Measurements from ENCODE around the gene SMARCA2.

Gene SMARCA2

GRCh38 chr9:1978941-1979340 is 36.2 kb upstream of the SMARCA2 start:
- H3K4me3 ChIP-seq (ENCODE audit: insufficient read depth, low read length, poor library complexity, severe bottlenecking): no peak overlapping the region
- no peaks in the 10 kb centered on the region for H3K9me3 ChIP-seq (ENCODE audit: insufficient read depth, low read length)
- no peaks in the 10 kb centered on the region for H3F3A ChIP-seq (ENCODE audit: insufficient read depth)
- no peak overlapping the region for H3K9ac ChIP-seq (ENCODE audit: low read length)
- no peak overlapping the region for H2AFZ ChIP-seq (ENCODE audit: low read depth, low read length, severe bottlenecking)
- H4K20me1 ChIP-seq (ENCODE audit: low read depth, low read length): no peaks in the 10 kb centered on the region
- H3K27me3 ChIP-seq (ENCODE audit: low read length): no peaks in the 10 kb centered on the region
- H3K79me2 ChIP-seq (ENCODE audit: insufficient read depth, low read length): no peaks in the 10 kb centered on the region
- no peak overlapping the region for H3K4me2 ChIP-seq (ENCODE audit: low read depth, low read length, poor library complexity, severe bottlenecking)
- TF ChIP-seq EZH2phosphoT487 (conservative IDR thresholded peaks at IDR 0.05; ENCODE audit: low read length): no peak
- no peak for TF ChIP-seq CTCF (IDR thresholded peaks at IDR 0.05; ENCODE audit: insufficient read depth, low read length, poor library complexity, severe bottlenecking)
- H3K27ac ChIP-seq (ENCODE audit: low read depth, low read length): no peak overlapping the region
- H3K9me2 ChIP-seq (replicated peaks; ENCODE audit: insufficient read depth, low read length): no peaks in the 10 kb centered on the region
- no peaks in the 10 kb centered on the region for H3K36me3 ChIP-seq (ENCODE audit: low read length)

- no peaks in the 10 kb centered on the region for H3K27me3 ChIP-seq (ENCODE audit: low read length)
- no peak overlapping the region for H3K4me2 ChIP-seq (ENCODE audit: low read depth, low read length, poor library complexity, severe bottlenecking)
- H3F3A ChIP-seq (ENCODE audit: insufficient read depth): no peaks in the 10 kb centered on the region
- no peaks in the 10 kb centered on the region for H3K9me3 ChIP-seq (ENCODE audit: insufficient read depth, low read length)
- H4K20me1 ChIP-seq (ENCODE audit: low read depth, low read length): no peaks in the 10 kb centered on the region
- no peak overlapping the region for H3K9ac ChIP-seq (ENCODE audit: low read length)
- TF ChIP-seq EZH2phosphoT487 (conservative IDR thresholded peaks at IDR 0.05; ENCODE audit: low read length): no peak
- no peak for TF ChIP-seq CTCF (IDR thresholded peaks at IDR 0.05; ENCODE audit: insufficient read depth, low read length, poor library complexity, severe bottlenecking)
- no peaks in the 10 kb centered on the region for H3K79me2 ChIP-seq (ENCODE audit: insufficient read depth, low read length)
- H3K27ac ChIP-seq (ENCODE audit: low read depth, low read length): no peak overlapping the region
- H3K9me2 ChIP-seq (replicated peaks; ENCODE audit: insufficient read depth, low read length): no peaks in the 10 kb centered on the region
- H2AFZ ChIP-seq (ENCODE audit: low read depth, low read length, severe bottlenecking): no peak overlapping the region
- no peak overlapping the region for H3K4me3 ChIP-seq (ENCODE audit: insufficient read depth, low read length, poor library complexity, severe bottlenecking)
- no peaks in the 10 kb centered on the region for H3K36me3 ChIP-seq (ENCODE audit: low read length)
Measured at GRCh38 chr9:1979741-1980367, 35.3 kb upstream of the SMARCA2 start.

- Histone ChIP-seq H3K4me3 (ENCODE audit: insufficient read depth, low read length, poor library complexity, severe bottlenecking) (no peak overlapping the region), H3K79me2 (ENCODE audit: insufficient read depth, low read length) (no peaks in the 10 kb centered on the region), H3K27me3 (ENCODE audit: low read length) (no peaks in the 10 kb centered on the region), H3K9ac (ENCODE audit: low read length) (no peak overlapping the region), H3K4me2 (ENCODE audit: low read depth, low read length, poor library complexity, severe bottlenecking) (no peak overlapping the region), H3K36me3 (ENCODE audit: low read length) (no peaks in the 10 kb centered on the region), H3K27ac (ENCODE audit: low read depth, low read length) (no peak overlapping the region), H3K9me3 (ENCODE audit: insufficient read depth, low read length) (no peaks in the 10 kb centered on the region), H4K20me1 (ENCODE audit: low read depth, low read length) (no peaks in the 10 kb centered on the region), H2AFZ (ENCODE audit: low read depth, low read length, severe bottlenecking) (no peak overlapping the region), H3F3A (ENCODE audit: insufficient read depth) (no peaks in the 10 kb centered on the region), H3K9me2 (replicated peaks; ENCODE audit: insufficient read depth, low read length) (no peaks in the 10 kb centered on the region)
- TF ChIP-seq EZH2phosphoT487 (conservative IDR thresholded peaks at IDR 0.05; ENCODE audit: low read length) (no peak), CTCF (IDR thresholded peaks at IDR 0.05; ENCODE audit: insufficient read depth, low read length, poor library complexity, severe bottlenecking) (no peak)
Measured at GRCh38 chr9:1980387-1980786, 34.8 kb upstream of the SMARCA2 start.

Data from SU-DHL-6 (cell line).